MM.1S (cell line): ENCODE results near the gene JADE1.

Experiments used
- DNase-seq: peaks from one replicate; pipeline ENCODE4 v3.0.0-alpha.2; 2015
- H2AFZ ChIP-seq: fragments of 300-600 bp; sonication (generic); 2 replicates; pipeline ENCODE4 v1.6.0; 2016; ENCODE audit warnings: antibody characterized with exemption, low read length
- H3F3A ChIP-seq: fragments of 300-600 bp; sonication (generic); 2 replicates; pipeline ENCODE4 v1.6.1; 2016; ENCODE audit warnings: mild to moderate bottlenecking, antibody characterized with exemption, low read length, moderate library complexity, mixed read lengths; ENCODE audit not compliant: insufficient read depth
- H3K27ac ChIP-seq: fragments of 300-600 bp; sonication (generic); 2 replicates; pipeline ENCODE4 v1.5.1; 2016; ENCODE audit warnings: mild to moderate bottlenecking, low read length
- H3K27me3 ChIP-seq: fragments of 300-600 bp; sonication (generic); replicated peaks from 2 replicates; pipeline ENCODE4 v1.6.0; 2016; ENCODE audit warnings: low read length; ENCODE audit not compliant: insufficient read depth
- H3K36me3 ChIP-seq: fragments of 300-600 bp; sonication (generic); replicated peaks from 2 replicates; pipeline ENCODE4 v1.6.1; 2016; ENCODE audit warnings: mild to moderate bottlenecking, low read length, mixed read lengths; ENCODE audit not compliant: insufficient read depth
- H3K4me1 ChIP-seq: fragments of 300-600 bp; sonication (generic); 2 replicates; pipeline ENCODE4 v1.6.1; 2016; ENCODE audit warnings: low read length, mixed read lengths
- H3K4me2 ChIP-seq: fragments of 300-600 bp; sonication (generic); 2 replicates; pipeline ENCODE4 v1.6.0; 2016; ENCODE audit warnings: low read depth, low read length
- H3K4me3 ChIP-seq: fragments of 300-600 bp; sonication (generic); 2 replicates; pipeline ENCODE4 v1.5.1; 2016; ENCODE audit warnings: low read length, mixed read lengths
- H3K79me2 ChIP-seq: fragments of 300-600 bp; sonication (generic); 2 replicates; pipeline ENCODE4 v1.6.1; 2016; ENCODE audit warnings: mixed run types, low read length, mixed read lengths
- H3K9ac ChIP-seq: fragments of 300-600 bp; sonication (generic); 2 replicates; pipeline ENCODE4 v1.6.1; 2016; ENCODE audit warnings: low read length, mixed read lengths
- H3K9me2 ChIP-seq: fragments of 300-600 bp; sonication (generic); replicated peaks from 2 replicates; pipeline ENCODE4 v1.6.1; 2016; ENCODE audit warnings: mild to moderate bottlenecking, low read length, mixed read lengths; ENCODE audit not compliant: insufficient read depth
- H3K9me3 ChIP-seq: fragments of 300-600 bp; sonication (generic); replicated peaks from 2 replicates; pipeline ENCODE4 v1.6.1; 2016; ENCODE audit warnings: mild to moderate bottlenecking, low read length, mixed read lengths; ENCODE audit not compliant: insufficient read depth
- H4K20me1 ChIP-seq: fragments of 300-600 bp; sonication (generic); 2 replicates; pipeline ENCODE4 v1.6.1; 2016; ENCODE audit warnings: mild to moderate bottlenecking, low read length, moderate library complexity, mixed read lengths; ENCODE audit not compliant: insufficient read depth
- EZH2 ChIP-seq: fragments of 300-600 bp; sonication (generic); optimal IDR thresholded peaks from 2 replicates; pipeline ENCODE3; 2017; ENCODE audit warnings: low read depth, mild to moderate bottlenecking, antibody characterized with exemption, low read length, mixed read lengths
- EZH2phosphoT487 ChIP-seq: fragments of 300-600 bp; sonication (generic); IDR thresholded peaks from 2 replicates; pipeline ENCODE4 v1.6.1; 2018; ENCODE audit warnings: antibody characterized with exemption, low read length
- TF ChIP-seq, protein P1 (sequence below): fragments of 300-600 bp; sonication (generic); IDR thresholded peaks from 2 replicates; pipeline ENCODE4 v1.5.1; 2016; ENCODE audit warnings: antibody characterized with exemption, low read length, mixed read lengths

Gene JADE1

GRCh38 chr4:128782875-128783614 lies 26.5 kb upstream of the JADE1 start:
- Histone ChIP-seq H3K9ac (no peak overlapping the region), H3F3A (no peaks in the 10 kb centered on the region), H3K4me1 (no peaks in the 10 kb centered on the region), H3K4me3 (no peak overlapping the region), H3K4me2 (no peak overlapping the region), H4K20me1 (no peaks in the 10 kb centered on the region), H3K27ac (no peak overlapping the region), H3K36me3 (no peaks in the 10 kb centered on the region), H3K27me3 (no peaks in the 10 kb centered on the region), H3K9me2 (no peaks in the 10 kb centered on the region), H2AFZ (no peak overlapping the region), H3K79me2 (no peaks in the 10 kb centered on the region), H3K9me3 (no peaks in the 10 kb centered on the region)
- no peak for DNase-seq
- TF ChIP-seq EZH2phosphoT487 (no peak), EZH2 (no peak)
- TF ChIP-seq, protein P1, sequence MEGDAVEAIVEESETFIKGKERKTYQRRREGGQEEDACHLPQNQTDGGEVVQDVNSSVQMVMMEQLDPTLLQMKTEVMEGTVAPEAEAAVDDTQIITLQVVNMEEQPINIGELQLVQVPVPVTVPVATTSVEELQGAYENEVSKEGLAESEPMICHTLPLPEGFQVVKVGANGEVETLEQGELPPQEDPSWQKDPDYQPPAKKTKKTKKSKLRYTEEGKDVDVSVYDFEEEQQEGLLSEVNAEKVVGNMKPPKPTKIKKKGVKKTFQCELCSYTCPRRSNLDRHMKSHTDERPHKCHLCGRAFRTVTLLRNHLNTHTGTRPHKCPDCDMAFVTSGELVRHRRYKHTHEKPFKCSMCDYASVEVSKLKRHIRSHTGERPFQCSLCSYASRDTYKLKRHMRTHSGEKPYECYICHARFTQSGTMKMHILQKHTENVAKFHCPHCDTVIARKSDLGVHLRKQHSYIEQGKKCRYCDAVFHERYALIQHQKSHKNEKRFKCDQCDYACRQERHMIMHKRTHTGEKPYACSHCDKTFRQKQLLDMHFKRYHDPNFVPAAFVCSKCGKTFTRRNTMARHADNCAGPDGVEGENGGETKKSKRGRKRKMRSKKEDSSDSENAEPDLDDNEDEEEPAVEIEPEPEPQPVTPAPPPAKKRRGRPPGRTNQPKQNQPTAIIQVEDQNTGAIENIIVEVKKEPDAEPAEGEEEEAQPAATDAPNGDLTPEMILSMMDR = no peak

DNA sequence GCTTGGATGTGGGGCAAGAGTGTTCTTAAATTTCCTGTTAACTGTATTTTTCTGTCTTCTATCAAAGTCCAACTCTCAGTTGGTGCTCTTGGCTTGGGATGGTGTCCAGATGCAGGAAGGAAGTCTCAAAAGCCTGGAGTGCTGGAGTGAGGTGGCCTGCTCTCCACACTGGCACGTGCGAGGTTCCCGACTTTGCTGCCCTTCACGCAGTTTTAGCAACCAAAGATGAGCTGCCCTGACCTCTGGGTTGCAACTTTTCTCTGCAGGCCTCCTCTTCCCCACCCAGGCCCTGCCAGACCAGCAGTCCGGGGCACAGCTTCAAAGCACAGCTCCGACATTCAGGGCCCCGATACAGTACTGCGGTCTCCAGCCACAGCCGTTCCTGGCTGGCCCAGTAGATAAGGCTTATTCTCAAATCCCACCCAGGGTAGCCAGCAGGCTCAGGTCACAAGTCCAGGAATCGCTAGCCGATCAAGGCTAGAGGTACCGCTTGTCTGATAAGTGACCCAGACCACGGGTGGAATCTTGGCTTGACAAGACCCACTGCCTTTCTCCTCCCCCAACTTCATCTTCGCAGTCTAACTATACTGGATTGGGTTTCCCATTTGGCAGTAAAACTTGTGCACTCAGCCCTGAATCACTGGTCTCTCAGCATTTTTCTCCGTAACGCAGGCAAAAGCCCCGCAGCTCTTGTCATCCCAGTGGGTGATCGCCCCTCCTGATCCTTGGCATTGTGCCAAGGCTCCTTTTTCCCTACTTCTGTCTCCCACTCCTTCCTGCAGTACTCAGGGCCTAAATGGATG lies 21.8 kb upstream of the JADE1 start:
- Histone ChIP-seq H4K20me1 (no peaks in the 10 kb centered on the region), H3F3A (no peaks in the 10 kb centered on the region), H3K27me3 (no peaks in the 10 kb centered on the region), H3K36me3 (no peaks in the 10 kb centered on the region), H2AFZ (no peak overlapping the region), H3K27ac (no peak overlapping the region), H3K9ac (no peak overlapping the region), H3K4me3 (no peak overlapping the region), H3K9me3 (no peaks in the 10 kb centered on the region), H3K4me1 (no peaks in the 10 kb centered on the region), H3K9me2 (no peaks in the 10 kb centered on the region), H3K79me2 (no peaks in the 10 kb centered on the region), H3K4me2 (no peak overlapping the region)
- no peak for TF ChIP-seq EZH2phosphoT487
- TF ChIP-seq, protein P1 = no peak
- no peak for TF ChIP-seq EZH2
- DNase-seq = no peak

GRCh38 chr4:128793859-128794672 lies 15.4 kb upstream of the JADE1 start:
- Histone ChIP-seq H3K9me3 (no peaks in the 10 kb centered on the region), H3F3A (no peaks in the 10 kb centered on the region), H3K79me2 (no peaks in the 10 kb centered on the region), H3K4me2 (no peak overlapping the region), H3K9ac (no peak overlapping the region), H3K27ac (no peak overlapping the region), H3K36me3 (no peaks in the 10 kb centered on the region), H4K20me1 (no peaks in the 10 kb centered on the region), H3K9me2 (no peaks in the 10 kb centered on the region), H3K4me3 (no peak overlapping the region), H2AFZ (no peak overlapping the region), H3K4me1 (no peaks in the 10 kb centered on the region), H3K27me3 (no peaks in the 10 kb centered on the region)
- TF ChIP-seq EZH2 (no peak), EZH2phosphoT487 (no peak)
- TF ChIP-seq, protein P1 = no peak
- no peak for DNase-seq
